OCI-LY3 (cell line): ENCODE results near the gene HLA-DQB1.

Experiments used
- EZH2phosphoT487 ChIP-seq: fragments of 200-600 bp; shearing (Covaris generic); IDR thresholded peaks from 2 replicates; pipeline ENCODE4 v1.6.1; 2018; ENCODE audit warnings: antibody characterized with exemption, mixed run types, low read depth
- TF ChIP-seq, protein P1 (sequence below): fragments of 200-600, 300-600 bp; sonication (generic); IDR thresholded peaks from 2 replicates; pipeline ENCODE4 v1.5.1; 2014; ENCODE audit warnings: antibody characterized with exemption, low read length, low read depth

DNA sequence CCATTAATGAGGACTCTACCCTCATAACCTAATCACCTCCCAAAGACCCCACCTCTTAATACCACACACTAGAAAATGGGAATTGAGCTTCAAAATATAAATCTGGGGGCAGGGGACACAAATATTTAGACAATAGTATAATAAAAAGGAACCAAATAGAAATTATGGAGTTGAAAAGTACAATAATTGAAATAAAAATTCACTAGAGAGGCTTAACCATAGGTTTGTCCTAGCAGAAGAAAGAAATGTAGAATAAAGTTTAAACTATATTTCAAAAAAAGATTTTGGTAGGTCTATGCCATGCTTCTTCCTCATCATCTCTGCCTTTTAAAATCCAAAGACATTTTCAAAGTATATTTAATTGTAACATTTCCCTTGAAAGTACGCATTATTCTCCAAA lies 48.7 kb downstream of the HLA-DQB1 start:
- TF ChIP-seq, protein P1, sequence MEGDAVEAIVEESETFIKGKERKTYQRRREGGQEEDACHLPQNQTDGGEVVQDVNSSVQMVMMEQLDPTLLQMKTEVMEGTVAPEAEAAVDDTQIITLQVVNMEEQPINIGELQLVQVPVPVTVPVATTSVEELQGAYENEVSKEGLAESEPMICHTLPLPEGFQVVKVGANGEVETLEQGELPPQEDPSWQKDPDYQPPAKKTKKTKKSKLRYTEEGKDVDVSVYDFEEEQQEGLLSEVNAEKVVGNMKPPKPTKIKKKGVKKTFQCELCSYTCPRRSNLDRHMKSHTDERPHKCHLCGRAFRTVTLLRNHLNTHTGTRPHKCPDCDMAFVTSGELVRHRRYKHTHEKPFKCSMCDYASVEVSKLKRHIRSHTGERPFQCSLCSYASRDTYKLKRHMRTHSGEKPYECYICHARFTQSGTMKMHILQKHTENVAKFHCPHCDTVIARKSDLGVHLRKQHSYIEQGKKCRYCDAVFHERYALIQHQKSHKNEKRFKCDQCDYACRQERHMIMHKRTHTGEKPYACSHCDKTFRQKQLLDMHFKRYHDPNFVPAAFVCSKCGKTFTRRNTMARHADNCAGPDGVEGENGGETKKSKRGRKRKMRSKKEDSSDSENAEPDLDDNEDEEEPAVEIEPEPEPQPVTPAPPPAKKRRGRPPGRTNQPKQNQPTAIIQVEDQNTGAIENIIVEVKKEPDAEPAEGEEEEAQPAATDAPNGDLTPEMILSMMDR: no peak
- TF ChIP-seq EZH2phosphoT487: no peak
